UCSD-AML1 (cell line): ENCODE data around the gene MRPL40.
"Not testable (repeated sequence)": the region's sequence is repeated elsewhere in the genome, so short reads cannot be mapped to it uniquely, and the experiment has no call there.

ENCODE experiments used
- DNase-seq: peaks from one replicate; lab custom pipeline; 2025; ENCODE audit not compliant: unreplicated experiment; lab: John Stamatoyannopoulos, UW

The MRPL40 gene

GRCh38 chr22:19440411-19441195 lies 8.3 kb downstream of the MRPL40 start:
- DNase-seq, result no peak

GRCh38 chr22:19442166-19442565 lies 9.8 kb downstream of the MRPL40 start:
- DNase-seq, result no peak

- no peak for DNase-seq
Measured at GRCh38 chr22:19443544-19444211, 11.3 kb downstream of the MRPL40 start.

- not testable (repeated sequence) for DNase-seq
Measured at GRCh38 chr22:19445279-19445982, 13.1 kb downstream of the MRPL40 start.

GRCh38 chr22:19446603-19447329 lies 14.4 kb downstream of the MRPL40 start:
- DNase-seq, result no peak

- peak; percentile 82 for DNase-seq
Measured at GRCh38 chr22:19447330-19448075, 15.2 kb downstream of the MRPL40 start, which contains the start of gene C22orf39. Gene C22orf39 (minus strand): TSS chr22:19447711. CDS start chr22:19447688, 23 bp downstream.

GRCh38 chr22:19448076-19448607 lies 15.8 kb downstream of the MRPL40 start:
- no peak for DNase-seq

GRCh38 chr22:19448739-19449421 lies 16.5 kb downstream of the MRPL40 start:
- DNase-seq, result no peak

GRCh38 chr22:19449422-19449767 lies 17.1 kb downstream of the MRPL40 start:
- no peak for DNase-seq

- no peak for DNase-seq
Measured at GRCh38 chr22:19450363-19451175, 18.2 kb downstream of the MRPL40 start.

GRCh38 chr22:19451570-19451969 lies 19.2 kb downstream of the MRPL40 start:
- no peak for DNase-seq

GRCh38 chr22:19453718-19454117 lies 21.4 kb downstream of the MRPL40 start:
- no peak for DNase-seq

- no peak for DNase-seq
Measured at GRCh38 chr22:19454156-19454555, 21.8 kb downstream of the MRPL40 start.

- DNase-seq, result no peak
Measured at GRCh38 chr22:19455033-19455432, 22.7 kb downstream of the MRPL40 start.

GRCh38 chr22:19455585-19456370 lies 23.4 kb downstream of the MRPL40 start:
- no peak for DNase-seq

GRCh38 chr22:19456541-19456940 lies 24.2 kb downstream of the MRPL40 start:
- no peak for DNase-seq

- DNase-seq, result no peak
Measured at GRCh38 chr22:19457828-19458428, 25.6 kb downstream of the MRPL40 start.

- DNase-seq, result no peak
Measured at GRCh38 chr22:19460036-19460435, 27.7 kb downstream of the MRPL40 start.
